ENCODE results near the gene AGO1. TPM values are rescaled to one million over a fixed set of nuclear protein-coding genes. Genes with fewer than 3 reads are reported as not detected.

AGO1 gene
- total and polyA plus RNA-seq, 2 of the 13 experiments (the other 11 are each of a cell fraction or from before 2014, with no cell fraction given), result 9.2 to 18.6 TPM

GRCh38 chr1:35864813-35865212, 18.2 kb upstream of the AGO1 start (continued):
- TF ChIP-seq ATF2 (CRISPR knock-in tag; IDR thresholded peaks at IDR 0.05) (no peak), NR2F2 (IDR thresholded peaks at IDR 0.05; ENCODE audit: borderline replicate concordance, low read depth) (no peak), REPIN1 (CRISPR knock-in tag; IDR thresholded peaks at IDR 0.05; ENCODE audit: borderline replicate concordance, low read depth) (no peak), SIX1 (CRISPR knock-in tag; IDR thresholded peaks at IDR 0.05; ENCODE audit: borderline replicate concordance) (no peak), ZFP41 (CRISPR knock-in tag; IDR thresholded peaks at IDR 0.05; ENCODE audit: borderline replicate concordance) (no peak)

- in situ Hi-C loops (cut with HindIII; ENCODE audit: extremely low pct_ligation_motif_present, low pct_unique_long_range_greater_than_20kb) (no loop called here), intact Hi-C loops (cut with micrococcal nuclease; ENCODE audit: unreplicated experiment) (no loop called here)
- FAIRE-seq (no peak), DNase-seq (ENCODE audit: low spot score) (no peak), ATAC-seq (no peak)
- Histone ChIP-seq H3K36me3 (replicated peaks in 1 of 2; ENCODE audit: control insufficient read depth in 1 of 2, insufficient read depth in 2 of 2, low read length in 2 of 2) (no peaks in the 10 kb centered on the region), H3K4me3 (replicated peaks in 1 of 3; ENCODE audit: insufficient read depth in 1 of 3, low read depth in 2 of 3, low read length in 3 of 3) (no peak overlapping the region), H3K4me1 (ENCODE audit: insufficient read depth, low read length) (no peaks in the 10 kb centered on the region), H3K79me2 (ENCODE audit: insufficient read depth, low read length) (no peaks in the 10 kb centered on the region), H3K27ac (ENCODE audit: extremely low read length, insufficient read depth, low read length) (no peak overlapping the region), H4K20me1 (ENCODE audit: insufficient read depth, low read length) (no peaks in the 10 kb centered on the region), H3K27me3 (ENCODE audit: control insufficient read depth in 1 of 2, insufficient read depth in 2 of 2, low read length in 2 of 2) (no peaks in the 10 kb centered on the region), H3K9ac (ENCODE audit: insufficient read depth, low read depth, low read length) (no peak overlapping the region), H2AFZ (ENCODE audit: low read length) (no peak overlapping the region), H3K9me3 (ENCODE audit: low read length) (no peaks in the 10 kb centered on the region), H3K4me2 (ENCODE audit: low read depth, low read length) (no peak overlapping the region)
- TF ChIP-seq ZNF672 (CRISPR knock-in tag; IDR thresholded peaks at IDR 0.05), result no peak
- no peak for TF ChIP-seq SKI (IDR thresholded peaks at IDR 0.05; ENCODE audit: partially characterized antibody)
- no peak for TF ChIP-seq YEATS4 (CRISPR knock-in tag; IDR thresholded peaks at IDR 0.05; ENCODE audit: borderline replicate concordance)
- TF ChIP-seq HMGA1 (CRISPR knock-in tag; conservative IDR thresholded peaks at IDR 0.05), result no peak
- no peak for TF ChIP-seq ZNF589 (CRISPR knock-in tag; conservative IDR thresholded peaks at IDR 0.05)
- TF ChIP-seq TFE3 (CRISPR knock-in tag; IDR thresholded peaks at IDR 0.05), result no peak
- TF ChIP-seq ZNF564 (CRISPR knock-in tag; IDR thresholded peaks at IDR 0.05), result no peak
- no peak for TF ChIP-seq PAX8 (CRISPR knock-in tag; IDR thresholded peaks at IDR 0.05; ENCODE audit: borderline replicate concordance)
- TF ChIP-seq ZMYM4 (CRISPR knock-in tag; IDR thresholded peaks at IDR 0.05), result no peak
- TF ChIP-seq MED13 (CRISPR knock-in tag; IDR thresholded peaks at IDR 0.05), result no peak
- TF ChIP-seq RFX3 (CRISPR knock-in tag; IDR thresholded peaks at IDR 0.05), result no peak
- no peak for TF ChIP-seq PRPF4 (IDR thresholded peaks at IDR 0.05; ENCODE audit: low read depth, low read length, poor library complexity, severe bottlenecking)
- no peak for TF ChIP-seq DNMT1 (CRISPR knock-in tag; IDR thresholded peaks at IDR 0.05)
- 72% methylated on average over 3 of the region's 3 CpGs for WGBS (ENCODE audit: low lambda C conversion rate)
- CTCF ChIA-PET (ENCODE audit: low intra/inter-chr PET ratio, low total read pairs), result no interaction called here
- POLR2A ChIA-PET, result no interaction called here
- no TSS peak for BruUV-seq (replicated peaks)
These were observed 16.0 kb upstream of the AGO1 start for GRCh38 chr1:35866991-35867390.
